ENCODE data around the gene GABRR3. TPM values are rescaled to one million over a fixed set of nuclear protein-coding genes. Genes with fewer than 3 reads are reported as not detected.

GABRR3 gene
- total RNA-seq, 1 experiment from 2014 or later: not detected

DNA sequence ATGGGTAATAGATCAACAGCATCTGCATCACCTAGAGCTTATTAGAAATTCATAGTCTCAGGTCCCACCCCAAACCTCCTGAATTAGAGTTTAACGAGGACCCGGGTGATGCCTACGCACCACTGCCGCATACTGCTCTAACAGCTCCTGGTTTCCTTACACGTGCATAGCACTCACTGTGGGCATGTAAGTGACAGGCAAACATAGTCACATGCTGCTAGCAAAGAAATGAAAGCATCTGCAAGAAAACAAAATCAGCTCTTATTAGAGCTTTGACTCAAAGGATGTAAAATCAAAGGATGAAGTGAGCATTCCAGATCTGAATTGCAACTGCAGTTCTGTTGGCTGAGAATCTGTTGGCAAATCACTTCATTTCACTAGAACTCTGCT is 43.8 kb downstream of the GABRR3 start:
- H3K9me3 ChIP-seq (ENCODE audit: control insufficient read depth, insufficient read depth, low read depth, low read length): no peaks in the 10 kb centered on the region
- no peak overlapping the region for H3K27ac ChIP-seq (ENCODE audit: low read length)
- intact Hi-C loops (cut with micrococcal nuclease; ENCODE audit: unreplicated experiment) (no loop called here), in situ Hi-C loops (cut with HindIII; ENCODE audit: low pct_unique_long_range_greater_than_20kb, low sequenced_read_pairs) (no loop called here)
- no TSS peak for BruUV-seq (replicated peaks)
- no peaks in the 10 kb centered on the region for H3K4me1 ChIP-seq (ENCODE audit: control insufficient read depth, insufficient read depth, low read length)
- DNase-seq (ENCODE audit: low read depth, low spot score) (no peak), ATAC-seq (no peak)
- TF ChIP-seq TCF7L2 (IDR thresholded peaks at IDR 0.05; ENCODE audit: low read depth, low read length): no peak
- no peak for TF ChIP-seq SIN3A (IDR thresholded peaks at IDR 0.05; ENCODE audit: borderline replicate concordance, insufficient read depth, low read depth, low read length)
- TF ChIP-seq, protein P1, sequence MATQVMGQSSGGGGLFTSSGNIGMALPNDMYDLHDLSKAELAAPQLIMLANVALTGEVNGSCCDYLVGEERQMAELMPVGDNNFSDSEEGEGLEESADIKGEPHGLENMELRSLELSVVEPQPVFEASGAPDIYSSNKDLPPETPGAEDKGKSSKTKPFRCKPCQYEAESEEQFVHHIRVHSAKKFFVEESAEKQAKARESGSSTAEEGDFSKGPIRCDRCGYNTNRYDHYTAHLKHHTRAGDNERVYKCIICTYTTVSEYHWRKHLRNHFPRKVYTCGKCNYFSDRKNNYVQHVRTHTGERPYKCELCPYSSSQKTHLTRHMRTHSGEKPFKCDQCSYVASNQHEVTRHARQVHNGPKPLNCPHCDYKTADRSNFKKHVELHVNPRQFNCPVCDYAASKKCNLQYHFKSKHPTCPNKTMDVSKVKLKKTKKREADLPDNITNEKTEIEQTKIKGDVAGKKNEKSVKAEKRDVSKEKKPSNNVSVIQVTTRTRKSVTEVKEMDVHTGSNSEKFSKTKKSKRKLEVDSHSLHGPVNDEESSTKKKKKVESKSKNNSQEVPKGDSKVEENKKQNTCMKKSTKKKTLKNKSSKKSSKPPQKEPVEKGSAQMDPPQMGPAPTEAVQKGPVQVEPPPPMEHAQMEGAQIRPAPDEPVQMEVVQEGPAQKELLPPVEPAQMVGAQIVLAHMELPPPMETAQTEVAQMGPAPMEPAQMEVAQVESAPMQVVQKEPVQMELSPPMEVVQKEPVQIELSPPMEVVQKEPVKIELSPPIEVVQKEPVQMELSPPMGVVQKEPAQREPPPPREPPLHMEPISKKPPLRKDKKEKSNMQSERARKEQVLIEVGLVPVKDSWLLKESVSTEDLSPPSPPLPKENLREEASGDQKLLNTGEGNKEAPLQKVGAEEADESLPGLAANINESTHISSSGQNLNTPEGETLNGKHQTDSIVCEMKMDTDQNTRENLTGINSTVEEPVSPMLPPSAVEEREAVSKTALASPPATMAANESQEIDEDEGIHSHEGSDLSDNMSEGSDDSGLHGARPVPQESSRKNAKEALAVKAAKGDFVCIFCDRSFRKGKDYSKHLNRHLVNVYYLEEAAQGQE (IDR thresholded peaks at IDR 0.05; ENCODE audit: insufficient read depth in 1 of 2, low read depth in 2 of 2, low read length in 1 of 2): no peak
- TF ChIP-seq POLR2AphosphoS5 (IDR thresholded peaks at IDR 0.05; ENCODE audit: low read depth, low read length): no peak
- TF ChIP-seq, protein P2, sequence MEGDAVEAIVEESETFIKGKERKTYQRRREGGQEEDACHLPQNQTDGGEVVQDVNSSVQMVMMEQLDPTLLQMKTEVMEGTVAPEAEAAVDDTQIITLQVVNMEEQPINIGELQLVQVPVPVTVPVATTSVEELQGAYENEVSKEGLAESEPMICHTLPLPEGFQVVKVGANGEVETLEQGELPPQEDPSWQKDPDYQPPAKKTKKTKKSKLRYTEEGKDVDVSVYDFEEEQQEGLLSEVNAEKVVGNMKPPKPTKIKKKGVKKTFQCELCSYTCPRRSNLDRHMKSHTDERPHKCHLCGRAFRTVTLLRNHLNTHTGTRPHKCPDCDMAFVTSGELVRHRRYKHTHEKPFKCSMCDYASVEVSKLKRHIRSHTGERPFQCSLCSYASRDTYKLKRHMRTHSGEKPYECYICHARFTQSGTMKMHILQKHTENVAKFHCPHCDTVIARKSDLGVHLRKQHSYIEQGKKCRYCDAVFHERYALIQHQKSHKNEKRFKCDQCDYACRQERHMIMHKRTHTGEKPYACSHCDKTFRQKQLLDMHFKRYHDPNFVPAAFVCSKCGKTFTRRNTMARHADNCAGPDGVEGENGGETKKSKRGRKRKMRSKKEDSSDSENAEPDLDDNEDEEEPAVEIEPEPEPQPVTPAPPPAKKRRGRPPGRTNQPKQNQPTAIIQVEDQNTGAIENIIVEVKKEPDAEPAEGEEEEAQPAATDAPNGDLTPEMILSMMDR (IDR thresholded peaks at IDR 0.05): no peak
- H3K4me3 ChIP-seq (ENCODE audit: low read depth in 2 of 2, low read length in 2 of 2): no peak overlapping the region
- no peaks in the 10 kb centered on the region for H3K36me3 ChIP-seq (ENCODE audit: control insufficient read depth, insufficient read depth, low read length)
- peaks cover 7% of the 10 kb centered on the region for H3K27me3 ChIP-seq (ENCODE audit: control insufficient read depth, insufficient read depth, low read length)
- CTCF ChIA-PET: no interaction called here
- POLR2A ChIA-PET: no interaction called here

DNA sequence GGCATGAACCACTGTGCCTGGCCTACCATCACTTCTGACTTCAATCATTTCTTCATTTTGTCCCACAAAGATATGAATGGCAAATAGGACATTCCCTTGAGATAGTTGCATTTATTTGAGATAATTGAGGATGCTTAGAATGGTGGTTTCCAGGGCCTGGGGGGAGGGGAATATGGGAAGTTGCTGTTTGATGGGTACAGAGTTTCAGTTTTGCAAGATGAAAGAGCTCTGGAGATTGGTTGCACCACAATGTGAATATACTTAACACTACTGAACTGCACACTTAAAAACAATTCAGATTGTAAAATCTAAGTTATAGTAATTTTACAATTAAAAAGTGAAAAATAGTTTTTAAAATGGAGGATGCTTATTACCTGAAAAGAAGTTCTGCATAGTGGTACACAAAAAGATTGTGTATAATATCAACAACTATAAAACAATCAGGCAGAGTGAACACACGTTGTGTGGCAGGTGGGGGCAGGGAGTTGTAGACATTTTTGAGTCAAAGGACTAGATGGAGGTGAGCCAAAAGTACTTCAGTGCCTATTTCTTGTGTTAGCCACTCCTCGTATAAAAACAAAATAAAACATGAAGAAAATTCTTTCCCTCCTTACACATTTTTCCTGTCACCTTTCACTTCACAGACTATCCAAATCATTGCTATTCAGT is 44.4 kb downstream of the GABRR3 start:
- Histone ChIP-seq H3K9me3 (ENCODE audit: control insufficient read depth, insufficient read depth, low read depth, low read length) (no peaks in the 10 kb centered on the region), H3K27me3 (ENCODE audit: control insufficient read depth, insufficient read depth, low read length) (peaks cover 7% of the 10 kb centered on the region), H3K4me3 (ENCODE audit: low read depth in 2 of 2, low read length in 2 of 2) (no peak overlapping the region), H3K36me3 (ENCODE audit: control insufficient read depth, insufficient read depth, low read length) (no peaks in the 10 kb centered on the region), H3K4me1 (ENCODE audit: control insufficient read depth, insufficient read depth, low read length) (no peaks in the 10 kb centered on the region), H3K27ac (ENCODE audit: low read length) (no peak overlapping the region)
- POLR2A ChIA-PET: no interaction called here
- DNase-seq (ENCODE audit: low read depth, low spot score) (no peak), ATAC-seq (no peak)
- CTCF ChIA-PET: no interaction called here
- BruUV-seq (replicated peaks): no TSS peak
- TF ChIP-seq POLR2AphosphoS5 (IDR thresholded peaks at IDR 0.05; ENCODE audit: low read depth, low read length): no peak
- TF ChIP-seq TCF7L2 (IDR thresholded peaks at IDR 0.05; ENCODE audit: low read depth, low read length): no peak
- TF ChIP-seq, protein P2 (IDR thresholded peaks at IDR 0.05): no peak
- TF ChIP-seq SIN3A (IDR thresholded peaks at IDR 0.05; ENCODE audit: borderline replicate concordance, insufficient read depth, low read depth, low read length): no peak
- TF ChIP-seq, protein P1 (IDR thresholded peaks at IDR 0.05; ENCODE audit: insufficient read depth in 1 of 2, low read depth in 2 of 2, low read length in 1 of 2): no peak
- in situ Hi-C loops (cut with HindIII; ENCODE audit: low pct_unique_long_range_greater_than_20kb, low sequenced_read_pairs): no loop called here
- intact Hi-C loops (cut with micrococcal nuclease; ENCODE audit: unreplicated experiment): no loop called here

Measured in Panc1 (cell line).